Panc1 (cell line): ENCODE measurements around the gene KCNQ4. TPM values are rescaled to one million over a fixed set of nuclear protein-coding genes. Genes with fewer than 3 reads are reported as not detected.

Experiments used
- ATAC-seq: fragments of 200-7000 bp; cut with Tn5 transposase; 2 replicates; pipeline ENCODE4 v1.9.1; 2020; ENCODE audit warnings: mild to moderate bottlenecking, moderate library complexity
- BruUV-seq: library from RNA; stranded (reverse); fragments of 400-500 nt; replicated peaks from 2 replicates; lab custom pipeline; 2021; lab: Mats Ljungman, UMichigan
- CTCF ChIA-PET: fragments of 300-600 bp; sonication (Branson Sonifier 250); formaldehyde crosslinking; loops from one replicate; lab custom pipeline; 2022; ENCODE audit warnings: antibody characterized with exemption; lab: Charles Lee
- POLR2A ChIA-PET: fragments of 300-600 bp; sonication (Branson Sonifier 250); formaldehyde crosslinking; loops from one replicate; lab custom pipeline; 2022; ENCODE audit warnings: antibody characterized with exemption; lab: Charles Lee
- DNase-seq: peaks from one replicate; pipeline ENCODE4 v3.0.0-alpha.2; 2010; ENCODE audit warnings: low read depth, low spot score
- H3K27ac ChIP-seq: 2 replicates; pipeline ENCODE4 v1.5.1; 2011; ENCODE audit warnings: mild to moderate bottlenecking, low read length, inconsistent platforms
- H3K27me3 ChIP-seq: fragments of 200-500 bp; sonication (Bioruptor generic); 2 replicates; pipeline ENCODE4 v1.6.0; 2014; ENCODE audit warnings: low read length, inconsistent platforms; ENCODE audit not compliant: control insufficient read depth, insufficient read depth
- H3K36me3 ChIP-seq: fragments of 200-500 bp; sonication (Bioruptor generic); 2 replicates; pipeline ENCODE4 v1.5.1; 2014; ENCODE audit warnings: inconsistent platforms, mild to moderate bottlenecking, low read length, moderate library complexity; ENCODE audit not compliant: control insufficient read depth, insufficient read depth
- H3K4me1 ChIP-seq: 2 replicates; pipeline ENCODE4 v1.5.1; 2011; ENCODE audit warnings: inconsistent platforms, mild to moderate bottlenecking, low read length, moderate library complexity; ENCODE audit not compliant: control insufficient read depth, insufficient read depth
- H3K4me3 ChIP-seq, 2 experiments: 2 replicates each; pipeline ENCODE4 v1.5.1; 2011 to 2012; ENCODE audit warnings: low read depth in 2 of 2, low read length in 2 of 2, mild to moderate bottlenecking in 2 of 2, inconsistent platforms in 1 of 2, moderate library complexity in 1 of 2
- H3K9me3 ChIP-seq: fragments of 200-500 bp; sonication (Bioruptor generic); 2 replicates; pipeline ENCODE4 v1.5.1; 2014; ENCODE audit warnings: low read depth, mild to moderate bottlenecking, inconsistent platforms, low read length, moderate library complexity; ENCODE audit not compliant: control insufficient read depth, insufficient read depth
- CTCF ChIP-seq: fragments of 450-650 bp; IDR thresholded peaks from 2 replicates; pipeline ENCODE4 v1.5.1; 2017; ENCODE audit warnings: mild to moderate bottlenecking
- POLR2AphosphoS5 ChIP-seq: IDR thresholded peaks from 2 replicates; pipeline ENCODE4 v1.6.1; 2012; ENCODE audit warnings: mild to moderate bottlenecking, low read depth, low read length, moderate library complexity
- SIN3A ChIP-seq: IDR thresholded peaks from 2 replicates; pipeline ENCODE4 v1.6.1; 2012; ENCODE audit warnings: low read depth, mild to moderate bottlenecking, low read length, moderate library complexity, borderline replicate concordance; ENCODE audit not compliant: insufficient read depth
- TCF7L2 ChIP-seq: IDR thresholded peaks from 2 replicates; pipeline ENCODE4 v1.6.1; 2011; ENCODE audit warnings: mild to moderate bottlenecking, low read depth, low read length, inconsistent platforms
- in situ Hi-C: cut with HindIII; loops from 2 replicates; pipeline ENCODE4 v1.10.0; 2016; ENCODE audit warnings: low sequenced_read_pairs, low pct_unique_long_range_greater_than_20kb
- intact Hi-C: fragments of 100-400 bp; cut with micrococcal nuclease; formaldehyde crosslinking; loops from one replicate; pipeline ENCODE4 v1.10.0; 2022; ENCODE audit not compliant: unreplicated experiment
- total RNA-seq: library from RNA; stranded (reverse); gene quantifications from one replicate; pipeline ENCODE4 v1.2.1, GENCODE V29; 2021; ENCODE audit not compliant: unreplicated experiment
- TF ChIP-seq, protein P1 (sequence below), 2 experiments: IDR thresholded peaks; 2 replicates each; pipeline ENCODE4 v1.6.1; 2011 to 2012; ENCODE audit warnings: low read depth in 2 of 2, control low read depth in 1 of 2, low read length in 1 of 2, mild to moderate bottlenecking in 1 of 2, moderate library complexity in 1 of 2; ENCODE audit not compliant: insufficient read depth in 1 of 2

Gene KCNQ4
- total RNA-seq, 1 experiment from 2014 or later: 2.6 TPM

DNA sequence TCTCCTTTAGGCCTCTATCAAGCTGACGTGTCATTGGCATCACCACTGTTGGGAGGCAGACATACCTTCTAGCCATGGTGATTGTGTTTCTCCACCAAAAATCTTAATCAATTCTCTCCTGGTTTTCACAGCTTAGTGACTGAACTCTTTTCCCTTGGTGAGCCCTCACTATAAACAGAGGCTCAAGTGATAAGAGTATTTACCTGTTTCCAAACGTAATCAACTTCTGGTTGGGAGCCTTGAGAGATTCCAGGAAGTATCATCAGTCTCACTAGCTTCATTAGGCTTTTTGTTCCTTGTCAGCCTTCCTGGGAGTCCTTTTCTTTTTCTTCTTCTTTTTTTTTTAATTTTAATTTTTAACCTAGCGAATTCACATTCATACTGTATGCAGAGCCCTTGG is 33.8 kb upstream of the KCNQ4 start:
- Histone ChIP-seq H3K4me1 (peaks cover 2% of the 10 kb centered on the region; the same call in 1 of the 2 replicates), H3K9me3 (no peaks in the 10 kb centered on the region), H3K36me3 (peaks cover 45% of the 10 kb centered on the region), H3K27ac (no peak overlapping the region), H3K4me3 (no peak overlapping the region), H3K27me3 (no peaks in the 10 kb centered on the region)
- TF ChIP-seq POLR2AphosphoS5 (no peak), CTCF (no peak), TCF7L2 (no peak), SIN3A (no peak)
- TF ChIP-seq, protein P1, sequence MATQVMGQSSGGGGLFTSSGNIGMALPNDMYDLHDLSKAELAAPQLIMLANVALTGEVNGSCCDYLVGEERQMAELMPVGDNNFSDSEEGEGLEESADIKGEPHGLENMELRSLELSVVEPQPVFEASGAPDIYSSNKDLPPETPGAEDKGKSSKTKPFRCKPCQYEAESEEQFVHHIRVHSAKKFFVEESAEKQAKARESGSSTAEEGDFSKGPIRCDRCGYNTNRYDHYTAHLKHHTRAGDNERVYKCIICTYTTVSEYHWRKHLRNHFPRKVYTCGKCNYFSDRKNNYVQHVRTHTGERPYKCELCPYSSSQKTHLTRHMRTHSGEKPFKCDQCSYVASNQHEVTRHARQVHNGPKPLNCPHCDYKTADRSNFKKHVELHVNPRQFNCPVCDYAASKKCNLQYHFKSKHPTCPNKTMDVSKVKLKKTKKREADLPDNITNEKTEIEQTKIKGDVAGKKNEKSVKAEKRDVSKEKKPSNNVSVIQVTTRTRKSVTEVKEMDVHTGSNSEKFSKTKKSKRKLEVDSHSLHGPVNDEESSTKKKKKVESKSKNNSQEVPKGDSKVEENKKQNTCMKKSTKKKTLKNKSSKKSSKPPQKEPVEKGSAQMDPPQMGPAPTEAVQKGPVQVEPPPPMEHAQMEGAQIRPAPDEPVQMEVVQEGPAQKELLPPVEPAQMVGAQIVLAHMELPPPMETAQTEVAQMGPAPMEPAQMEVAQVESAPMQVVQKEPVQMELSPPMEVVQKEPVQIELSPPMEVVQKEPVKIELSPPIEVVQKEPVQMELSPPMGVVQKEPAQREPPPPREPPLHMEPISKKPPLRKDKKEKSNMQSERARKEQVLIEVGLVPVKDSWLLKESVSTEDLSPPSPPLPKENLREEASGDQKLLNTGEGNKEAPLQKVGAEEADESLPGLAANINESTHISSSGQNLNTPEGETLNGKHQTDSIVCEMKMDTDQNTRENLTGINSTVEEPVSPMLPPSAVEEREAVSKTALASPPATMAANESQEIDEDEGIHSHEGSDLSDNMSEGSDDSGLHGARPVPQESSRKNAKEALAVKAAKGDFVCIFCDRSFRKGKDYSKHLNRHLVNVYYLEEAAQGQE (IDR thresholded peaks at IDR 0.05; ENCODE audit: insufficient read depth in 1 of 2, low read depth in 2 of 2, low read length in 1 of 2): no peak
- no peak for DNase-seq
- CTCF ChIA-PET: interaction anchor here (0.7 kb wide), 1 partner anchor 532 kb away, joined by 3 read pairs; no protein-coding TSS in a partner anchor
- BruUV-seq: no TSS peak
- intact Hi-C loops (no loop called here), in situ Hi-C loops (no loop called here)
- ATAC-seq: no peak
- POLR2A ChIA-PET: interaction anchor here (0.6 kb wide), 2 partner anchors 11 to 269 kb away, joined by 3 to 4 read pairs; no protein-coding TSS in a partner anchor

GRCh38 chr1:40750451-40750908 is 33.1 kb upstream of the KCNQ4 start:
- Histone ChIP-seq H3K9me3 (no peaks in the 10 kb centered on the region), H3K27ac (no peak overlapping the region), H3K4me1 (peaks cover 2% of the 10 kb centered on the region; the same call in 1 of the 2 replicates), H3K4me3 (no peak overlapping the region), H3K27me3 (no peaks in the 10 kb centered on the region), H3K36me3 (peaks cover 50% of the 10 kb centered on the region)
- CTCF ChIA-PET: no interaction called here
- no peak for TF ChIP-seq CTCF
- DNase-seq (no peak), ATAC-seq (no peak)
- in situ Hi-C loops: no loop called here
- POLR2A ChIA-PET: interaction anchor here (0.6 kb wide), 1 partner anchor 11 kb away, joined by 4 read pairs; no protein-coding TSS in a partner anchor
- intact Hi-C loops: no loop called here
- no TSS peak for BruUV-seq
